ENCODE measurements around the gene LIPC.

Gene LIPC

DNA sequence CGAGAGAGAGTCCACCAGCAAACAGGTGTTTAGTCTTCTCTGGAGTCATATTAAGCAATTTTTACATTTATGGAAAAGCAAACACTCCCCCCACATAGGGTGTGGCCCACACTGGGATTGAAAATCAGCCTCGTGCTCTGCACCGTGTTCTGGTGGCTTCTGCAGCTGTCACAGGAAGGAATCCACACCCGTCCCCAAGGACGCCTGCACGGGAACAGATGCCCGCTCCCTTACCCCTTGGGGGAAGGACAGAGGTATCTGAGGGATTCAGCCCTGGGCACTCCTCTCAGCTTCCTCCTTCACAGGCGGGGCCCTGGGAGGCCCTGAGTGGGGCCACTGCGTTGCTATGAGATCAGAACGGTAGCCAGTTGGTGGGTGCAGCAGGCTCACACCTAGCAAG is 27.8 kb downstream of the LIPC start:
- no peak for DNase-seq

DNA sequence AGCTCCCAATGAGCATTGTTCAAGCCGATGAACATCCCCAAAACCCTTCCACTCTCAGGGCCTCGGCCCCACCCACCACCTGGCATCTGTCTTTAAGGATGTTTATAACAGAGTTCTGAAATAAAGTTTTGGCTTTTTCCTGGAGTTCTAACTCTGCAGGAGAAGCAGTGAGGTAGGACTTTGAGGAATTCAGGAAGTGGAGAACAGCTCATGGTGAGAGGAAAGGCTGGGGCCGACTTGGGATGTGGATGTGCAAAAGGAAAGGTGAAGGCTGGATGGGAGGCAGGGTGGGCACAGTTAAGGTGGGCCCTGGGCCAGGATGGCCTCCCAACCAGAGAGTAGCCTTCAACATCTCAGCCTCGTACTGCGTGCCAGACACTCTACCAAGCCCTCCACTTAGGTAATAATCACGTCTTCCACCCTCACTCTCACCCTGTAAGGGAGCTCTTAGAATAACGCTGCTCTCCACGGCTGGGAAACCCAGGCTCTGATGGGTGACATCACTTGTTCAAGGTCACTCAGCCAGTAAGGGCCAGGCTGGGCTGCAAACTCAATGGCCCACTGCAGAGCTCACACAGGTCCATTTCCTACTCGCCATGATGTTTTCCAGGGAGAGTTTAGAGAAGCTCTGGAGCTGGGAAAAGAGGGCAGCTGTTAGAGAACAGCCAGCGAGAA is 28.5 kb downstream of the LIPC start:
- DNase-seq, result no peak

DNA sequence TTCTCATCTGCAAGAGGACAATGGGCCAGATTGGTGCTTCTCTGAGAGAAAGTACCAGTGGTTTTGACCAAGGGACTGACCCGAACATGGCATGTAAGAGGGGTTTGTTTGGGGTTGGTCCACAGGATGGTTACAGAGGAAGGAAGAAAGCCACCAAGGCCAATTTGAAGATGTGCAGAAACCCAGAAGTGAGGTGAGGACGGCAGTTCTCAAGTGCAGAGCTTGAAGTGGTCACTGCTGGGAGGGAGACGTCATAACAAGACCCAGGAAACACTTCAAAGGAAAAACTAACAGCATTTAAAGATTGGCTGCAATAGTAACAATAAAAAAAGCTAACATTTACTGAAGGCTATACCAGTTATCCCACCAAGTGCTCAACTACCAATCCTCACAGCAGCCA is 29.1 kb downstream of the LIPC start:
- DNase-seq, result no peak

DNA sequence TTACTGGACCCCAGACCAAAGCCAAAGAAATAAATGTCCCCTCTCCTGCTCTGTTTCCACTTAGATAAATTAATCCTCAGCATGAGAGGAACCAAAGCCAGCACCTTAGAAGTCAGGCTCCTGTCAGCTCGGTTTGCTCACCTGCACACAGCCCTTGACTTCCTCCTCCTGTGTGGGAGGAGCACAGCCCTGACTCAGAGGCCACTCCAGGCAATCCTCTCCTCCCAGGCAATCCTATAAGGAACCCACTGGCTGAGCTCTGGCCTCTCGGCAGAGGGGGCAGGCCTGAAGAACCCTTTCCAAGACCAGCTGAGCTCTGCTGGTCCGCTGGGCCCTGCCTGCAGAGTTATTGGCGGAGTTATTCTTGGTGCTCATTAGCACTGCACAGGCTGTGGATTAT is 30.8 kb downstream of the LIPC start:
- DNase-seq, result no peak

DNA sequence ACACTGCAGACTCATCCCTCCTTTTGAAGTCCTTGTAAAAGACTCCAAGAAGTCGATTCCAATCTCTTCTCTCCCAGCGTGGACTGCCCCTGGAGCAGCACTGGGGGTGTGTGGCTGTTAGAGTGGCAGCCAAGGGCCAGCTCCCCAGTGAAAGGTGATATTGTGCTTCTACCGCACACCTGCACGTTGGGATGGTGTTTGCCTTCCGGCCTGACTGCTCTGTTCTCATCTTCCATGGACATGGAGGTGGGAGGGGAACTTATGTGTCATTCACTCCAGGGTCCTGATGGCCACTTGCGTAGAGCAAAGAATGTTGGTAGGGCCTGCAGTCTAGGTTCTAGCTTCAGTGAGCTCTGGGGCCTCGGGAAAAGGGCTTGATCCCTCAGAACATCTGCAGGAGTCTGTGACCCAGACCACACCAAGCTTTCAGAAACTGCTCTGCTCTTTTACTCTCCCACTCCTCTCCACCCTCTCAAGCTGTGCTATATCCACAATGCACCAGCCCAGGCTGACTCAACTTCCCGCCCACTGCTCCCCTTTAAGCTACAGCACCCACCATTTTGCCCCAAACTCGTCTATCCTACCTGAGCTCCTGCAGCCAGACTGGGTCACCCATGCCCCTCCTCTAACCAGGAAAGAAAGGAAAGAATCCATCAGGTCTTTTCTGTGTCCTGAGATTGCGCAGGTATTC is 31.3 kb downstream of the LIPC start:
- no peak for DNase-seq

DNA sequence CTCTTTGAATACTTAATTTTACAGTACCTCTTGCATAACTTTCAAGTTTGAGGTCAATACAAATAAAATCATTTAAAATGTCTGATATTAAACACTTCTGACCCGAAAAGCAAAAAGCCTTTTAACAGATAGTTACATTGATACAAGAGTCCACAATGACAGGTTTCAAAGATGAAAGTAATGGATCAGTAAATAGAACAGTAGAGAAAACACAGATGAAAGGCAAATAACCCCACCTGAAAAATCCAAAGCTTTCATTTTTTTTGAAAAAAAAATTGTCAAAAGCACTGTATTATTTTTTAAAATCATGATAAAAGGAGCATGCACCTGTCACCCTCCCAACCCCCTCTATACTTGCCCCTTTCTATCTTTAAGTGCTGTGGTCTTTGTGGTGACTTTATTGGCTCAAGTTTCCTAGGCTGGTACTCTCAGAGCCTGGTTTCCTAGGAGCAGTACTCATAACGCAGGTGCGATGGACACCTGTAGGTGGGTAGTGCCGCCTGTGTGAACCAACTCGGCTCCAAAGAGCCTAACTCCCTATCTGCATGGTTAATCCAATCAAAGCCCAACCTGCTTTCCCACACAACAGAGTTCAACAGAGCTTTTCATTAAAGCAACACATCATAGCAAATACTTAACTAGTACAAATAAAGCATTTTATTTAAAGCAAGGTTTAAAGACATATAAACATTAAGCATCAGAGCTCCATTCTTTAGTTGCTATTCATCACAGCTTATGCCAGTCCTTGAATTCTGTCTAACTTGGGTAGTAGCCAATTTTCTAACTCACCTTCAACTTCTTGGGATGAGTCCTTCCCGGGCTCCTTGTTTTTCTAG is 32.2 kb downstream of the LIPC start:
- DNase-seq, result no peak

DNA sequence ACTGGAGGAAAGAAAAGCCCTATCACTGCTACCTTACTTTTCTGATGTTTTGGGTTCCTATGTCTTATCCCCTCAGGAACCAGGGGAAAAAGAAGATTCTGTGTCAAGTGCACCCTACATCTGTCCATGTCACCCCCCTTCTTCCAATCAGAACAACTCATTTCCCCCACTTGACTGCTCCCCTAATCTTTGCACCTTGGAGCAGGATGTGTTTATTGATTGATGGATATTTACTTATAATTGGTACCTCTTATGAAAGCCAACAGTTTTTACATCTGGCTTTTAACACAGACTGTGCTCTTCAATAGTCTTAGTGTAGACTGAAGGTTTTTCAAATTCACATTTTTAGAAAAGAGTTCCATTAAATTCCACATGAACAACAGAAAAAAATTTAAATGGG is 33.3 kb downstream of the LIPC start:
- no peak for DNase-seq

DNA sequence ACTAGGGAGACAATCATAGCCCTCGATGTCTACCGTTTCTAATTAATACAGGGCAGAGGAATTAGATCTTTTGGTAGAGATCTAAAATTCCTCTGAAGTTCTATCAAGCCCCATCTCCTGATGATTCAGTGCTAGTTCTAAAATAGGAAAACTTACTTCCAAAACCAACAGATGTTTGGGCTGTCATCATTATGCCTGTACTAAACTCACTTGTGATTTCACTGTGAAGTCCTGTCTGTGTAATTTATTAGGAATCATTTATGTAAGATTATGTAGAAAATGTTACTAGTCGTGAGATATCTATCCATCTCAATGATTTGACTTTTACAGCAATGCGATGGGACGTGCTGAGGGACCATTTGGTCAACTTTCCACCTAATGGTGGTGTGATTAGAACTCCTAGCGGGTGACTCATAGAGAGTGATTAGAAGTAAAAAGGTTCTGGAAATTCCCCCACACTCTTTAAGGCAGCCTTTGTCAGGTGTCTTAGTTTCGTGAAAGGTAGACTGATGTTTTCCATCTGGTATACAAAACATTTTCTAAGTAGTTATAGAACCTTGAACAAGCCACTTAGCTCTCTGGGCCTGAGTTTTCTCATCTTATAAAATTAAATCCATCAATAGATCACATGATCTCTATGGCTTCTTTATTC is 34.2 kb downstream of the LIPC start:
- no peak for DNase-seq

DNA sequence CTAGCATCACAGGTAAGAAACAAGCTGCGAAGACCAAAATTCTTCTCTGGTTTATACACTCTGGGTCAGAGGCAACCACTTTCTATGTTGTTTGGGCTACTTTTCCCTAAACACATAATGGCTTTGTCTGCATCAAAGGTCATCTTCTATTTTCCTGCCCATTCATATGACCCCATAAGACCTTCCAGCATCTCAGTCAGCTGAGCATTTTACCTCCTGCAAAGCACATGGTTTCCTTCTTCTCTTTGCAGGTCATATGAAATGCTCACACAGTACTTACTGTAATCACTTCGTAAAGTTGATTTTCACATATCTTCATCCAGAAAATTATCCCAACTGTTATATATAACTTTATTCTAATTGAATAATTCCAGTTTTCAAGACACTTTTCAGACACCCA is 34.8 kb downstream of the LIPC start:
- DNase-seq, result no peak

DNA sequence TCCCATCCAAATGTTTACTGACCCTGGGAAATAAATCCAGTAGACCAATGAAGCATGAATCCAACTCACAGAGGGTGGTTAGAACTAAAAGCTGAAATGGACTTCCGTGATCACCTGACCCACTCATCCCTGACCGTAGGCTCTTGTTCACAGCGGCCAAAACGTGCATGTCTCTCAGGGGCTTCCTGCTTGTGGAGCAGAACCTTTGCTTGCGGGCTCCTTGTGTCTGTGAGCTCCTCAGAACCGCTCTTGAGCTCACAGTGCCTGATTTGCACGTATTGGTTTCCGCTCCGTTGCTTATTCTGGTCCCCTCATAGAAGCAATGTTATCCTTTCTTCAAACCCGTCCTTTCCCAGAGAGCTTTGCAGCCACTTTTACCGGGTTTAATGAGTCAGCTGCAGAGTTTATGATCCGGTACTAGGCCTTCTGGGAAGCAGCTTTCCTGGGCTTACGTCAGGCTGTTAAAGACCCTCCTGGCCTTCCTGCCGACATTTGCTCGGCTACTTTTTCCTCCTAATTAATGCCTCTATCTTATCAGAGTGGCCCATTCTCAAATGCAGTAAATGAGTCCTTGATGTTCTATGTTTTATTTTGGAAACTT is 35.4 kb downstream of the LIPC start:
- DNase-seq, result no peak

DNA sequence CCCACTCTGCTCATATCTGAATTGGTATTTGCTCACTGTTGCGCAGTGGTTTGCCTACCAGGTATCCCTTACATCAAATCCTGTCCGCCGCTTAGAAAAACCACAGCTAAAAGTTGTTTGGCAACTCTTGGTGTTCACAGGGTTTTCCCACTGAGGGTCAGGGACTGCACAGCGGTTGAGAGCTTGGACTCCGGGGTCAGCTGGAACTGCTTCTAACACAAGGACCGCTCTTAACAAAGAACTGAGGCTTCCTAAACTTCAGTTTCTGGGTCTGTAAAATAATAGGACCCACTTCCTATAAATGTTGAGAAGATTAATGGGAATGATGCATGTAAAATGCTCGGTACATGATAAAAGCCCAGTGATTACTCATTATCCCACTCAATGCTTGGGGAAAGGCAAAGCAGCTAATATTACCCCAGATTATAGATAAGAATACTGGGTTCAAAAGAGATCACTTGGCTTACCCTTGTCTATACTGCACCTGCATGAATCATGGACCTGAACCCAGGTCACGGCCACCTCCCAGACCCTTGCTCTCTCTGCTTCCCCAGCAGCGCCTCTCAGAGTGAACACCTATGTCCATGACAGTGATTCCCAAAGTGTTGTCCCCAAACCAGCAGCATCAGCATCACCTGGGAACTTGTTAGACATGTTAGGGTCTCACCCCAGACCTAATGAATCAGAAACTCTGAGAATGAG is 36.1 kb downstream of the LIPC start:
- DNase-seq, result no peak

DNA sequence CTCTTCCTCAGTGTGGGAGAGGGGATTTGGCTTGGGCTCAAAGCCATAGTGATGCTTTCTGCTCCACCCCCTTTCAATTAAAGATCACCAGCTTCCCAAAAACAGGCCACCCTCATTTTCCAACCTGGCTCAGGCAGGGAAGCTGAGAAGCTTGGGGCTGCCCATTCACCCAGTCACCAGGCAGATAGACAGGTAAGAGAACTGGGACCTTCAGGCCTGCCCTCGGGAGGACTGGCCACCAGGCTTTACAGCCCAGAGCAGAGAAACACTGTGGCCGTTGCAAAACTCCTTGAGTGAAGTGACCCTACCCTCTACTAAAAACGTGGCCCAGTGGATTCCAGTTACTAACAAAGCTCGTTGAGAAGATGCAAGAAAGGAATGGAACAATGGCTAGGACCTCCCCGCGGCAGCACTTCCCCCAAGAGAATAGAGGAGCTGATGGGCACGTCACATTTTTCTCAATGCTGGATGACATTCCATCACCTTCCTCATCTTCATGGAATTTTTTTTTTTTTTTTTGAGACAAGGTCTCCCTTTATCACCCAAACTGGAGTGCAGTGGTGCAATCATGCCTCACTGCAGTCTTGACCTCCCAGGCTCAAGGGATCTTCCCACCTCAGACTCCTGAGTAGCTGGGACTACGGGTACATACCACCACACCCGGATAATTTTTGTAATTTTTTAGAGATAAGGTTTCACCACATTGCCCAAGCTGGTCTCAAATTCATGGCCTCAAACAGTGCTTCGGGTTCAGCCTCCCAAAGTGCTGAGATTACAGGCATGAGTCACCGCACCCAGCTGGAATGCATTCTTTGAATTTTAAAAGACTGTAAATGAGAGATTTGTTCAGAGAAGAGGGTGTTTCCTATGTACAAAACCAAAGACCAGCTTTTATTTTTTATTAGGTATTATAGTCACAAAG is 37.9 kb downstream of the LIPC start:
- no peak for DNase-seq

DNA sequence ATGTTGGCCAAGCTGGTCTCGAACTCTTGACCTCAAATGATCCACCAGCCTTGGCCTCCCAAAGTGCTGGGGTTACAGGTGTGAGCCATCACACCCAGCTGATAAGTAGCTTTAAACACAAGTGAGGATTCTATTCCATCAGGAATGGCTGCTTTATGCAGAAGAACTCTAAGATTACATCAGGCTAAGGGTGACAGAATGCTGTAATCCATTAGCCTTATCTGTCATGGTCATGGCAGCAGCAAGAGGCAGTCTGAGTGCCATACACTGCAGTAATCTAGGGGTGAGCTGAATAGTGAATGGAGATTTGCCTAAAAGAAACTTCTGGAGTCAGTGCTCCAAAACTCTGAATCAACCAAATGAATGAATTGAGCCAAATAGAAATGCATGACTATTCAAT is 39.6 kb downstream of the LIPC start:
- DNase-seq, result no peak

DNA sequence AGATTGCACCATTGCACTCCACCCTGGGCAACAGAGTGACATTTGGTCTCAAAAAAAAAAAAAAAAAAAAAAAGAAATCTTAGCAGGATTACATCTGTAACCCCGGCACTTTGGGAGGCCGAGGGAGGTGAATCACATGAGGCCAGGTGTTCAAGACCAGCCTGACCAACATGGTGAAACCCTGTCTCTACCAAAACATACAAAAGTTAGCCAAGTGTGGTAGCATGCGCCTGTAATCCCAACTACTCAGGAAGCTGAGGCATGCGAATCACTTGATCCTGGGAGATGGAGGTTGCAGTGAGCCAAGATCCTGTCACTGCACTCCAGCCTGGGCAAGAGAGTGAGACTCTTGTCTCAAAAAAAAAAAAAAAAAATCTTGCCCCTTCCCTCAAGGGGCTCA is 40.4 kb downstream of the LIPC start:
- no peak for DNase-seq

DNA sequence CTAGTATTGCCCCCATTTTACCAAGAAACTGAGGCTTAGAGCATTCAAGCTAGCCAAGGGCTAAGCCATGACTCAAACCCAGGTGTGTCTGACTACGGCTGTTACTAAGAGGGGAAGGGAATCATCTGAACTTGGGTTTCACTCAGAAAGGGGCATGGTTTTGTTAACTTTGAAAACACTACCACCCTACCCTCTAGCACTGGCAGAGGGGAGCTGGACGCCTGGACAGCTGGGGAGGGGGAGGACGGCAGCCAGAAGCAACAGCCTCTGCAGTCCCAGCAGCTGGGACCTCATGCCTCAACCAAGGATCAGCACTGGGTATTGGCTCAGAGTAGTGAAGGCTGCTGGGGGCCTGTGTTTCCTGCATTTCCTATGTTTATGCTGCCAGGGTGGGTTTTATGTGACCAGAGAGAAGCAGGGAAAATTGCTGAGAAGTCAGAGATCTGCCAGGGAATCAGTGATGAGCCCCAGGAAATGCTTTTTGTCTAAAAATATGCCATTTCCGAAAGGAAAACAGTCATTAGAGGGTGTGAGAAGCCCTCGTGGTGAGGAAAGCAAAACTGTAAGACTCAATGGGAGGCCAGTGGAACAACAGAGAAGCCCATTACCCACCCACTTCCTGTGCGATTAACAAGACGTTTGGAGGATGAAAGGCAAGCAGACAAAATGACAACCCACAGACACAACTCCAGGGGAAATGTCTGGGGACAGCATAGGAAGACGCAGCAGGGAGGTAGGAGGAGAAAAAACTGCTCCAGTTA is 41.2 kb downstream of the LIPC start:
- peak in 1 of 2 experiments; percentile 19 for DNase-seq

DNA sequence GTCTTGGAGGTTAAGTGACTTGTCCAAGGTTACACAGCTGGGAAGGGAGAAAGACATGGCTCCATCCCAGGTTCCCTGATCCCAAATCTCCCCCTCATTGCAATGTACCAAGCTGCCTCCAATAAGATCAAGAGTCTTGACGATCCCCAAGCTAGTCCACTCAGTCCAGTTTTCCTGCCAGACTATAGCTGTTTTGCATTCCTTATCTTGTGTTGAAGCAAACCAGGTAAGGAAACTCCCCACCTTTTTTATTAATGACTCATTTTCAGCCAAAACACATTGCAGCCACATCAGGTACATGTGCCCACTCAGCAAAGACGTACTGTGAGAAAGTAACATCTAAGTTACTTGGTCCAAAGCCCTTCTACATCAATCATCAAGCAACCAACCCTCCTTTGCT is 41.9 kb downstream of the LIPC start:
- no peak for DNase-seq

DNA sequence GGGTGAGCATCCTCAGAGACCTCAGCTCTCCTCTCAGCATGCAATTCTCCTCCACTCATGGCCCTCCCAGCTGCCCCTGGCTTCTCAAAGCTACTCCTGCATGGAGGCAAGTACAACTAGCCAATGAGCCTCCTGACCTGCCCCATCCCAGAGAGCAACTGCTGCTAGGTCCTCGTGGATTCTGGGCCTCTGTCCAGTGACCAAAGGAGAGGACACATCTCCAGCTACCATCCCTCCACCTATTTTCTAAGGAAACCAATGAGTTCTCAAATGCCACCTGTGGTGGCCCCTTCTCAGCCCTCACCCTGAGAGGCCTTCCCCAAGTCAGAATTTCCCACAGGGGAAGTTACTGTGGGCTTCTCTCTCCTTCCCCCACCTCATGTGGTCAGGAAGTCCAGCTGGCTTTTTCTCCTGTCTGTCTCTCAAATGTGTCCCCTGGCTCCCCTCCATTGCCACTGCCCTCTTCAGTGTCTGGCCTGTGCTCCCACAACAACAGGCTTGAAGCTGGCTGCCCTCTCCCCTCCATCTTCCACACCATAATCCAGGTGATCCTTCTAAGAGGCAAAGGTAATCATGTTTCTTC is 43.0 kb downstream of the LIPC start:
- no peak for DNase-seq

DNA sequence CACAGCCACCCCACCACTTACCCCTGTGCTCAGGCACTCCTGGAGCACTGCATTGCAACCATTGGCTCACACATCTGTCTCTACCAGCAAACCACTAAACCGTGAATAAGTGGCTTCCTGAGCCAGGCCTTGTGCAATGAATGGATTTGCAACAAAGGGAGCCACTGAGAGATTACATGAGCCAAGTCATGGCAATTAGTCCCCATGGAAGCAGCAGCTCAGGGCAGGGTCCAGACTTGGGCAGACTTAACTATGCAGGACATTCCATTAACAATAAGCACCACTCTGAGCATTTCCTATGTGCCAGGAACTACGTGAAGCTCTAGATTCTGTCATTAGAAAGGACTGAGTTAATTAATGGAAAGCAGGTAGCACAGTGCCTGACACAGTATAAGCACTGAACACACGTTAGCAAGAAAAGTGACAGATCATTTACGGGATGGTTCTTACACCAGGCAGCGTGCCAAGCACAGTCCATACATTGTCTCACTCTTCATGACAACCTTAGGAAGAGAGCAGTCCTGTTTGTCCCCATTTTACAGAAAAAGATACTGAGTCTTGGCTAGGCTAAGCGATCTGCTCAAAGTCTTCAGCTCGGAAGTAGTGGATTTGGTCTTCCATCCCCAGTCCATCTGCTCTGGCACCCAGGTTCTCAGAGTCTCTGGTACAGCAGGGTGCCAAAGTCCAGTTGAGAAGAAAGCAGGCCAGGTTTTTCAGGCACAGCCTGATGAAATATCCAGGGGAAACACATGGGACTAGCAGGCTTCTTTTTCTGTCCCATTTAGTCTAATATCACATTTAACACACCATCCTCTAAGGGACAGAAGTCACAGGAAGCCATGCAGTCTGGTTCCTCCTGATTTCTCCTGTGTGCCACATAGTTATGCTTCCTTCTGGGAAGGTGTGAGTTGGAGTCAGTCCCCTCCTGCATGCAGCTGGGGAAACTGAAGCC is 44.1 kb downstream of the LIPC start:
- DNase-seq, result no peak
